Measurements from ENCODE around the gene GIGYF2.
A peak's percentile ranks its signal among the peaks of the same experiment; 100 is the strongest.

The GIGYF2 gene

DNA sequence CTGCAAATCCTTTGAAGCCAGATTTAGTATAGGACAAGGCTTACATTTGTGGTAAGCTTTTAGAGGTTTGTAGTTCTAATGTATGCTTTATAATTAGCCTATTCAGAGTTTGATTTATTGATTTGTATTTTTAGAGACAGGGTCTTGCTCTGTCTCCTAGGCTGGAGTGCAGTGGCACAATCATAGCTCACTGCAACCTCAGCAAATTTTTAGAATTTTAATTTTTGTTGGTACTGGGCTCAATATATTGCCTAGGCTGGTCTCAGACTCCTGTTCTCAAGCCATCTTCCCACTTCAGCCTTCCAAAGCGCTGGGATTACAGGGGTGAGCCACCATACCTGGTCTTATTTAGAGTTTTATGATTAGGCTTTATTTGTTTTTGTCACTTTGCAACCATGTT lies 74.7 kb downstream of the GIGYF2 start:
- no peak for DNase-seq

DNA sequence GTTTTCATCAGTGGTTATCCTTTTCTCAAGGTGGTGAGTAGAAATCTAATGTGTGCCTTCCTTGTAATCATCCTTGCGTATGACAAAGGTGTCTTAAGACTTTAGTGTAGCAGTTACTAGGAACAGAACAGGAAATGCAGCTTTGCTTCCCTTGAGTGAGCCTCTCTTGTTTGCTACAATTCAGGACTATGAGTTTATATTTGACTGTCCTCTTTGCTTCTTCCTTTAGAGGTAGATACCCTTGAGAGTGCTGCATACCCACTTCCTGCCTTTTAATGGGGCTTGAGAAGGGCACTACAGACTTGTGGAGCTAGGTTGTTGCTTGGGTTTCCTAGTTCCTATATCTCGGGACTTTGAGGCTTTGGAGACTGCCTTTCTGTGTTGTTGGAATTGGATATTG lies 75.4 kb downstream of the GIGYF2 start:
- DNase-seq, result no peak

DNA sequence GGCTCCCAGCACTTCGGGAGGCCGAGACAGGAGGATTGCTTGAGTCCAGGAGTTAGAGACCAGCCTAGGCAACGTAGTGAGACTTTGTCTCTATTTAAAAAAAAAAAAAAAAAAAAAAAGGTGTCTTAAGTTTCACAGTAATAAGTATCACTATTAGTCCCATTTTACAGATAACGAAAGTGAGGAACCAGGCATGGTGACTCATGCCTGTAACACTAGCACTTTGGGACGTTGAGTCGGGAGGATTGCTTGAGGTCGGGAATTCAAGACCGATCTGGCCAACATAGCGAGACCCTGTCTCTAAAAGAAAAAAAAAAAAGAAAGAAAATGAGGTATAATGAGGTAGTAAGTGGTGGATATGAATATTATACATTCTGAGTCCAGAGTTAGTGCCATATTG lies 76.7 kb downstream of the GIGYF2 start:
- no peak for DNase-seq

DNA sequence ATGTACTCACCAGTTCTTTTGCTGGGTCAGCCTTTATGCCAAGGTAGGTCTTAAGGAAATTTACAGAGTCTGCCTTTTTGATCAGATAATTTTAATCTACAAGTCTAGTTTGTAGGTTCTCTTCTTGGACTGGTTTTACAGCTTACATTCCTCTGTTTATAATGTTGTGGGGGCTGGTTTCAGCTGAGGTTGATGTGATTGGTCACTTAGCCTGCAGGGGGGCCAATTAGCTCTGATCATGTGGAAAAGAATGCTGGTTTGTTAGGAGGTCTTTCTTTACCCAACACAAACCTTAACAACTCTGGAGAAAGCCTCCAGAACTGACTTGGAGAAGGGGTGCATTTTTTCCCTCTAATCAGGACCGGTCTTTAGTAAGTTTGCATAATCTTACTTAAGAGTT lies 79.3 kb downstream of the GIGYF2 start, which contains the start of gene KCNJ13:
Gene KCNJ13, minus strand, starts transcription at position 131 of the 400 bp plus-strand sequence. CDS start 5,203 bp downstream, outside the sequence.
- DNase-seq, result no peak

DNA sequence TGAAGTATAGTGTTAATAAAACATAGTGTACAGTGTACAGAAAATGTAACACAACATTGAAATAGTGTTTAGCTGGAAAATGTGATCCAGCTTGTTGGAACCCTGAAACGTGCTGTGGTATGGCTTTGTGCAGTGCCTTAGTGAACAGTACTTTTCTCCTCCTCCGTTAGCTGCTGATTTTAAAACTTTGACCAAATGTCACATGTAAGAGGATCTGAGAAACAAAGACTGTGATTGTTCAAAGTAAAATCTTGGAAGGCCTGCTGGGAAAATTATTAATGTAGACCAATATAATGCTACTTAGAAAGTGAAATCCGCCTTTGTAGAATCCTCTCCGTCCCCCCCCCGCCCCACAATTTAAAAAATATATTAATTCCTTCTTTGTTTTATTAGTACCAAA lies 80.1 kb downstream of the GIGYF2 start:
- no peak for DNase-seq

DNA sequence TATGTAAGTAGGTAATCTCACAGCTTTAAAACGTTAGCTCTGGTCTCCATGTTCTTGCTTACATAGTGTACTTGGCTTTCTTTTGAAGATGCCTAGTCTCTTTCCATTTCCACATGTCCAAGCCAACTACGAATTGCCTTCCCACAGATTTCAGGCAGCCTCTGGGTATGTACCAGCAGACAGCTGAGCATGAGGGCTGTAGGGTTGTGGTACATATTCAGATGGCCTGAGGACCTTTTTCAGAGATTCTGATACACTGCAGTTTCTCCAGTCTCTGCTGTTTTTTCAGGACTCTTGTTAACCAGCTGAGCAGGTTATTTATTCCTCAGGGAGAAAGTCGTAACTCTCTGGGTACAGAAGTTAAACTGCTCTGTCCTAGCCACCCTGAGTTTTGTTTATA lies 82.3 kb downstream of the GIGYF2 start:
- no peak for DNase-seq

DNA sequence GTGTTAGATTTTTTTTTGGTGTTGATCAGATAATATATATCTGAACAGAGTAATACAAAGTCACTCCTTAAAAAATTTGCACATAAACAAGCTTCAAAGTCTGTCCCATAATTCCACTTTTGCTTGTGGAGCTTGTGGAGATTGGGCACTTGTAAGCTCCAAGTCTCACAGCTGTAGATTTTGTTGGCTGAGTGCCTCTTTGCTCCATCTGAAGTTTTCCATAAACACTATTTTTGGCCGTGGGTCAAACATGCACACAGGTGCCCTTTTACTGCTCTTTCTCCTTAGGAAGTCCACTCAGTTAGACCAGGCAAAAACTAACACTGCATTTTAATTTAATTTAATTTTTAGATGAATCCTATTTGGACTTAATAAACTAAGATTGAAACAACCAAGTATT lies 82.8 kb downstream of the GIGYF2 start:
- DNase-seq, result no peak

DNA sequence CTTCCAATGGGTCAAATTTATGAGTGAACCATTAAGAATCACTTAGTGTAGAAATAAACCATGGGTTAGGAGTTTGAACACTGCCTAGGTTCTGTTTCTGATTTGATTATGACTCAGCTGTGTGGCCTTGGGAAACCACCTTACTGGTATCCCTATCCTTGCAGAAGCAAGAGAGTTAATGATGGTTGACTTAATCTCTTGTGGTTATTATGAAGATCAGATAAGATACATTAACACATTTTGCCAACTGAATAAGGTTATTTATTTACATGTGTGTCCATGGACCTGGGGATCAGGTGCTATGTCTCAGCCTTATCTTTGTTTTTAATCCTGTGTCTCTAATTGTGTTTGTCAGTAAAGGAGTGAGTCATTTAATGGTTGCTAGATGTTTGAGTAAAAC lies 84.6 kb downstream of the GIGYF2 start:
- no peak for DNase-seq

DNA sequence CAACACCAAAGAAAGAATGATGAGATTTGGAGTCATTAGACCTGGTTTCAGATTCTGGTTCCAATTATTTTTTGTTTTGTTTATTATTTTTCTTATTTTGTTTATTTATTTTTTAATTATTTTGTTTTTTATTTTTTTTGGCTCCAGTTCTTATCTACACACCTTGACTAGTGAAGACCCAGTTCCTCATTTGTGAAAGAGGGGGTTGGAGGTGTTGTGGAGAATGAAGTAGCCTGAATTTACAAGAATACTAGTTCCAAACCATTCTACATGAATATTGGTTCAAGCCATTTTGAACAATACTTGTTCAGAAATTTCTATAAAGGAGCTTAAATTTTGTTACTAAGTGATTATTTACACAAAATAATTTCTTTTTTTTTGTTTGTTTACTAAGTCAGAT lies 86.1 kb downstream of the GIGYF2 start:
- DNase-seq, result no peak

DNA sequence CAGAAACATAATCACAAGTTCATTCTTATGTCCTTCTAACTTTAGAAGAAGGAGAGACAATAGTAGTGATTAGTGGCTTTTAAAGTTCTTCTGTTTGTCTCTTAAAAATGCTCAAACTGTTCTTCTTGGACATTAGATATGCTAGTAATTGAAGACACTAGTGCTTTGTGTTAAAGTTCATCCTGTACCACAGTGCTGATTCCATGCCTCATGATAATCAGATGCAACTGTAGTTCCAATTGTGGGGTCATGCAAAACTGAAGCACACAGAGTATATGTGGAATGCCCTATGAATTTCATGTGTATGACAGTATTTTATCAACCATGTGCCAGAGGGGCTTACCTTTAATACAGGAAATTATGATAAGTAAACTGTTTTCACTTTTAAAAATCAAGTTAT lies 90.7 kb downstream of the GIGYF2 start:
- DNase-seq, result no peak

DNA sequence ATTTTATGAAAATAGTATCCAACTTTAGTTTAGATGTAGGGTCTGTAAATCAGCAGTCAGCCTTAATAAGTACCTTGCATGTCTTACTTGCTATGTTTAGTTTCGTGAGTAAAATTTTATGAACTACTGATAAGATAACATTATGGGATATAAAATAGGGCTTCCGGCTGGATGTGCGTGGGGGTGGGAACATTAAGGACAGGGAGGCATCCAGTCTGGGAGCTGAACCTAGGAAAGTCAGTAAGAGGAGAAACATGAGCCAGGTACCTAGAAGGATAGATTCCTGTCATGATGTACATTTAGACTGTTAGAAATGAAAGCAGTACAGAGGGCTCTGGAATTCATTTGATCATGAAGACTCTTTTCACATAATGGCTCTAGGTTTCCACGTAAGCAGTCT lies 92.0 kb downstream of the GIGYF2 start:
- no peak for DNase-seq

DNA sequence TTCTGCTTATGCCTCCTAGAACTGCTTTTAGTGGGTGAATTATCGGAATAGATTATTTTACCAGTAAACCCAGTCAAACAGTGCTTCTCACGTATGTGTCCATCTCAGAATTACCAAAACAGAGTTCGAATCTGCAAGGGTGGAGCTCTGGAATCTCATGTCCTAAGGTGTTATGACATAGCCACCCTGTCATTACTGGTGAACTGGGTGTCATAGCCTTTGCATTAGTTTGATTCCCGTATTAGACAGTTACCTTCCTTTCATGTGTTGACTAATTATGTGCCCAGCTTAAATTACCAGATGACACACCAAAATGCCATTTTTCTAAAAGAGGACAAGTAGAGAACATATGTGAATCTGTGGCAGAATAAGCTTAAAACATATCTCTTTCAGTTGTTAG lies 94.4 kb downstream of the GIGYF2 start:
- no peak for DNase-seq

DNA sequence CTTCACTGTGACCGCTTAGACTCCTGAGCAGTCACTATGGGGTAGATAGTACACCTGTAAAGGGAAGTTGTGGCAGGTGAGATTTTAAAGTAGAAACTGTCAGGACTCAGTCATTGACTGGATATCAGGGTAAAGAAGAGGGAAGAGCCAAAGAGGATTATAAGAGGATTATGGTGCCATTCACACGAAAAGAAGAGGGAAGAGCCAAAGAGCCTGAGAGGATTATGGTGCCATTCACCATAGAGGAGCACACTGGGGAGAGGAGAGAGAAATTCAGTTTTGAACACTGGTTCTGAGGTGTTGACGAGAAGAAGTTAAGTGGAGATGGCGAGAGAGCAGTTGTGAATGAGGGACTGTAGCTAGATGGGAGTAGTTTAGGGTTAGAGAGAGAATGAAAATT lies 96.1 kb downstream of the GIGYF2 start:
- no peak for DNase-seq

DNA sequence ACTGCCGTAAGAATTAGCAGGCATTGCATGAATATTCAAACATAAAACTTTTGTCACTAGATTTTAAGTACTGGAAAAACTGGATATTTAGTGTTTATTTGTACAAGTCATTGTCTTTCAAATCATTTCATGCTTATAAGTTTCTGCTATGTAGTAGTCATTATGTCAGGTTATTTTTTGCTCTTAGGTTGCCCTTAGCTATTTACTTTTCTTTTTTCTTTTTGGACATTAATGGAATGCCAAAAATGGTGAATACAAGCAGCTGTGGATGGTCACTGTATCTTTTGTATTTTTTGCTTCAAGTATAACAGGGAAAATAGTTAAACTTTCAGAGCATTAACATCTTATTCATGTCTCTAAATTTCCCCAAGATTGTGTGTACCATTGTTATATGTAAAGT lies 97.8 kb downstream of the GIGYF2 start:
- DNase-seq, result no peak

DNA sequence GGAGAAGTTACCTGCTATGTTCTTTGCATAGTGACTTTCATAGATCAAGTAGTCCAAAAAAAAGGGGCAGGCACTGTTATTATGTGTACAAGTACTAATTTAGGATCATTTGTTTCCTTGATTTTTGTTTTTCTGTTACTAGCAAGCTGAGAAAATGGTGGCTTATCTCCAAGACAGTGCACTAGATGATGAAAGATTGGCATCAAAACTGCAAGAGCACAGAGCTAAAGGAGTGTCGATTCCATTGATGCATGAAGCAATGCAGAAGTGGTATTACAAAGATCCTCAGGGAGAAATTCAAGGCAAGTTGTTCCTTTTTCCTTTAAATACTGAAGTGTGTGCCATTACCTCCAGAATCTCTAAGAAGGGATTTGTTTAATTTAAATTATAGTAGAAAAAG lies 98.8 kb downstream of the GIGYF2 start:
- DNase-seq, result no peak

DNA sequence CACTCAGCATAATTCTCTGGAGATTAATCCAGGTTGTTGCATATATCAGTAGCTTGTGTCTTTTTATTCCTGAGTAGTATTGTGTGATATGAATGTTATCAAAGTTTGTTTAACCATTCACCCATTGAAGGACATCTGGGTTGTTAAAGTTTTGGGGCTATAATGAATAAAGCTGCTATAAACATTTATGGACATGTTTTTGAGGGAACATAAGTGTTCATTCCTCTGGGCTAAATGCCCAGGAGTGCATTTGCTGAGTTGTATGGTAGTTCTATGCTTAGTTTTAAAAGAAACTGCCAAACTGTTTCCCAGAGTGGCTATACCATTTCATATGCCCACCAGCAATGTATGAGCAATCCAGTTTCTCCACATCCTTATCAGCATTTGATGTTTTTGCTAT lies 101.1 kb downstream of the GIGYF2 start:
- no peak for DNase-seq

DNA sequence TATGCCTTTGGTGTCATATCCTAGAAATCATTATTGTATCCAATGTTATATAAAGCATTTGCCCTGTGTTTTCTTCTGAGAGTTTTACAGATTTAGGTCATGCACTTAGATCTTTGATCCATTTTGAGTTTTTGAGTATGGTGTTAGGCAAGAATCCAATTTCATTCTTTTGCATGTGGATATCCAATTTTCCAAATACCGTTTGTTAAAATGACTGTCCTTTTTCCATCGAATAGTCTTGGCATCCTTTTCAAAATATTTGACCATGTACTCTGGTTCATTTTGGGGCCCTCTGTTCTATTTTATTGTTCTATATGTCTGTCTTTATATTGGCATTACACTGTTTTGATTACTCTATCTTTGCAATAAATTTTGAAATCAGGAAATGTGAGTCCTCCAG lies 103.0 kb downstream of the GIGYF2 start:
- no peak for DNase-seq

DNA sequence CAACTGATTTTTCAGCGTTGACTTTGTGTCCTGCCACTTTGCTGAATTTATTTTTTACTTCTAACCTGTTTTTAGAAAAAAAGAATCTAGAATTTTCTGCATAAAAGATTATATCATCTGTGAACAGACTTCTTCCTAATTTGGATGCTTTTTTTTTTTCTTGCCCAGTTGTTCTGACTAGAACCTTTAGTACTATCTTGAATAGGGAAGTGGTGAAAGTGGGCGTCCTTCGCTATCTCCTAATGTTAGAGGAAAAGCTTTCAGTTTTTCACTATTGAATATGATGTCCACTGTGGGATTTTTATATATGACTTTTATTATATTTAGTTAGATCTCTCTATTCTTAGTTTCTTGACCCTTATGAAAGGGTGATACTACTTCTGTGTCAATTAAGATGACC lies 105.0 kb downstream of the GIGYF2 start:
- no peak for DNase-seq

DNA sequence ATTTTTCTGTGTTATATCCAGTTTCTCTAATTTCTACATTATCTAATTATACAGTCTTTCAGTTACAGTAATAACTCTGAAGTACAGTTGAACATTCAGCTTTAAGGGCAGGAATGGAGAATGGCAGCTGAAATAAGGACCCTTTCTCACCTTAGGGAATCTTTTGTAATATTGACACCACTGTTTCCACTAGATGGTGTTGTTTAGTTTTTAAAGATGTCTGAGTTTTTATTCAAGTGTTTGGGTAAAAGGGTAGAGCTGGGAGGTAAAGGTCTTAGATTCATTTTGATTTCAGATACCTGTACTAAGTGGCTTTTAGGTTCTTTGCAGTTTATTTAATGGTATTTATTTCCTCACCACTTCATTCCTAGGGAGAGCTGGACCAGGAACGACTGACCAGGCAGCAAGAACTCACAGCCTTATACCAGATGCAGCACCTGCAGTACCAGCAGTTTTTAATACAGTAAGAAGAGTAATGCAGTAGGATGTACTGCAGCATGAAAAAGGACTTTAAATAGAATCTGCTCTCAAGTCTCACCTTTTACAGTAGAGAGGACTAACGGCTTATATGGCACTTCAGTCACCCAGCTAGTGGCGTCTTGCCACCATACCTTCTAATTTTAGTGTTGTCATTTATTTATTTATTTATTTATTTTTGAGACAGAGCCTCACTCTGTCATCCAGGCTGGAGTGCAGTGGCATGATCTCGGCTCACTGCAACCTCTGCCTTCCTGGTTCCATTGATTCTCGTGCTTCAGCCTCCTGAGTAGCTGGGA lies 112.4 kb downstream of the GIGYF2 start:
- no peak for DNase-seq

DNA sequence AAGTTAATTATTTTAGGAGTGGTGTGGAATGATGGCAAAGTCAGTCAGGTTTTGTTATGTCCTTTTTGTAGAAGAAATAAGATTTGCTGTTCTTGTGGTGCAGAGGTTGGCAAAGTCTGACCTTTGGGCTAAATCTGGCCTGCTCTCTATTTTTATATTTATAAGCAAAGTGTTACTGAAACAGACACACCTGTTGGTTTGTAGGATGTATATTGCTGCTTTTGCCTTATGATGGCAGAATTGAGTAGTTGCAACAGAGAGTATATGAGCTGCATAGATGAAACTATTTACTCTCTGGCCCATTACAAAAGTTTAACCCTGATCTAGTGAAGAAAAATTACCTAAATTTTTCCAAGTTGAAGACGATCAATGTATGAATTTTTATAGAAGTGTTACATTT lies 113.3 kb downstream of the GIGYF2 start:
- DNase-seq, result no peak

DNA sequence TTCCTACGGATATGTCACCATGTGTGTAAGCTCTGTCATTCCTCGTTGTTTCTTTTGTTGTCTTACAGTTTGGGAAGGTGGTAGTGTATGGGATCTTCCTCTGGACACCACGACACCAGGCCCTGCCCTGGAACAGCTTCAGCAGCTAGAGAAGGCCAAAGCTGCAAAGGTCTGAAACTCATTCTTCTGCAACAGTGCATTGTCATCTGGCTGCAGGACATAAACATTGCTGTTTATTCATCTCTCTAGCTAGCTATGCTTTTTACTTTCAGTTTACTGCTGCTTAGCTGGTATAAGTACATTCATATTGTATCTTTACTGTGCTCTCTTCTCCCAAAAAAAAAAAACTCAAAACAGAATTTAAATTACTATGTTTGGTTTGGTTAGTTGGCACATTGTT lies 118.4 kb downstream of the GIGYF2 start:
- DNase-seq, result no peak

DNA sequence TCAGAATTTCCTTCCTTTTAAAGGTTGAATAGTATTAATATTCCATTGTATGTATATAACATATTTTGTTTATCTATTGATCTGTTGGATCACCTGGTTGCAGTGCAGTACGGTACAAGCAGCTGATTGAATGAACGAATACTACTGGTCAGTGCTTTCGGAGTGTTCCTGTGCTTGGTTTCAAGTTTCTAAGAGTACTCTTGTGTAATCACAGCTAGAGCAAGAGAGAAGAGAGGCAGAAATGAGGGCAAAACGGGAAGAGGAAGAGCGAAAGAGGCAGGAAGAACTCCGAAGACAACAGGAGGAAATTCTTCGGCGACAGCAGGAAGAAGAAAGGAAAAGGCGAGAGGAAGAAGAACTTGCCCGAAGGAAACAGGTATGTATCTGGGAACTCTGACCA lies 119.5 kb downstream of the GIGYF2 start:
- peak; percentile 93 for DNase-seq

DNA sequence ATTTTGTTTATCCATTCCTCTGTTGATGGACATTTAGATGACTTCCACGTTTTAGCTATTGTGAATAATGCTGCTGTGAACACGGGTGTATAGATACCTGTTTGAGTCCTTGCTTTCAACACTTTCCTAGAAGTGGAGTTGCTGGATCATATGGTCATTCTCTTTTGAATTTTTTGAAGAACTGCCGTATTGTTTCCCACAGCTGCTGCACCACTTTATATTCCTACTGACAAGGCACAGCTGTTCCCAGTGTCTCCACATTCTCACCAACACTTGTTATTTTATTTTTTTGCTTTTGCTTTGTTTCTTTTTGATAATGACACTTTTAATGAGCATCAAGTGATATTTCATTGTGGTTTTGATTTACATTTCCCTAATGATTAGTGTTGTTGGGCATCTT lies 120.6 kb downstream of the GIGYF2 start:
- no peak for DNase-seq

DNA sequence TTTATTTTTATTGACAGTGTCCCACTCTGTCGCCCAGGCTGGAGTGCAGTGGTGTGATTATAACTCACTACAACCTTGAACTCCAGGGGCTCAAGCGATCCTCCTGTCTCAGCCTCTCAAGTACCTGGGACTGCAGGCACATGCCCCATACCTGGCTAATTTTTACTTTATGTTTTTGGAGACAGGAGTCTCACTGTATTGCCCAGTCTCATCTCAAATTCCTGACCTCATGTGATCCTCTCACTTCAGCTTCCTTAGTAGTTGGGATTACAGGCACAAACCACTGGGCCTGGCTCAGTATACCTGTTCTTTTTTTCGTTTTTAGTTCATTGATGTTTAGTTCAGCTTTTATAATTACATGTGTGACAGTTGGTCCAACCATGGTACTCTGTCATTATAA lies 132.9 kb downstream of the GIGYF2 start:
- no peak for DNase-seq

DNA sequence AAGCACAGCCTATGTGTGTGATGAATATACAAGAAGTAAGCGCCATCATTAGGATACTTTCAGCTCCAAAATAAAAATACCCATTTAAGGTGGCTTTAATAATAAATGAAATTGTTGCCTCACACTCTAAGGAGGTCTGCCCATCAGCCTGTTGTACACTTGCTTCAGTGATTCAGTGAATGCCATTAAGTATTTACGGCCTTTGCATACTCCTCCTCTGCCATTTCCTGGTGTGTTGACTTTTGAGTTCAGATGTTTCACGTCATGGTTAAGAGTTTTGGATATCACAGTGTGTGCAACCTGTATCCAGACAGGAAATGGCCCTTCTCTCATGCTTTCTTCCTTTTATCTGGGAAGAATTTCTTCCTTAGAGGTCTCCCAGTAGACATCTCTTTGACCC lies 134.4 kb downstream of the GIGYF2 start:
- no peak for DNase-seq

DNA sequence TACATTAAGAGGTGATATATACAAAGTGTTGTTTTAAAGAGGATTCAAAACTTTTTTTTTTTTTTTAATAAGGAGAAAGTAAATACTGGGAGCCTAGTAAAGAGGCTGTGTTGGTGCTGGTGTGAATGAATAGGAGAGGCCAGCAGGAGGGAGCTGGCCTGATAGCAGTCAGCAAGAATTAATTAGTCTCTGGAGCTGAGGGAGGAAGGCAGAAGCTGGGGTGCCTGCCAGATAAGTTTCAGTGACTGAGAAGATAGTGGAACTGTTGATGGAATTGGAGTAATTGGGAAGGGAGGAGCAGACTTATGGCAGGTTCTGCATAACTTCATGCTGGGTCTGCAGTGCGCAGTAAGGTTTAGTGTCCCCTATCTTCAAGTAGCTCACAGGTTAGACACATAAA lies 136.7 kb downstream of the GIGYF2 start:
- no peak for DNase-seq
